GM12878 (cell line): ENCODE measurements around the gene OR14I1. TPM values are rescaled to one million over a fixed set of nuclear protein-coding genes. Genes with fewer than 3 reads are reported as not detected.

Experiments used
- ATAC-seq: fragments of 200-7000 bp; cut with Tn5 transposase; 3 replicates; pipeline ENCODE4 v1.9.1; 2020; ENCODE audit warnings: mild to moderate bottlenecking, moderate library complexity
- BruUV-seq: library from RNA; stranded (reverse); fragments of 400-500 nt; replicated peaks from 2 replicates; lab custom pipeline; 2021; lab: Mats Ljungman, UMichigan
- CTCF ChIA-PET: fragments of 300-600 bp; sonication (Branson Sonifier 250); formaldehyde crosslinking; extraction: SDS; loops from one replicate; lab custom pipeline; 2021; ENCODE audit warnings: inconsistent platforms; lab: Yijun Ruan, JAX
- POLR2A ChIA-PET: fragments of 350-600 bp; formaldehyde crosslinking; extraction: SDS; loops from one replicate; lab custom pipeline; 2021; ENCODE audit warnings: inconsistent platforms; lab: Charles Lee
- RAD21 ChIA-PET: fragments of 300-600 bp; sonication (Branson Sonifier 250); formaldehyde crosslinking; loops from one replicate; lab custom pipeline; 2023; ENCODE audit warnings: antibody characterized with exemption; ENCODE audit not compliant: unreplicated experiment; lab: Charles Lee
- SMC1A ChIA-PET: fragments of 300-600 bp; sonication (Branson Sonifier 250); formaldehyde crosslinking; loops from one replicate; lab custom pipeline; 2023; ENCODE audit not compliant: unreplicated experiment, uncharacterized antibody; lab: Charles Lee
- DNase-seq: peaks from one replicate; pipeline ENCODE4 v3.0.0-alpha.2; 2011; ENCODE audit warnings: low read depth, low spot score
- FAIRE-seq: peaks from 3 replicates; lab custom pipeline; 2011; peaks lifted over from hg19 to GRCh38; lab: Jason Lieb, UNC
- H2AFZ ChIP-seq: 2 replicates; pipeline ENCODE4 v1.6.0; 2011; ENCODE audit warnings: low read depth, low read length, control low read depth; ENCODE audit not compliant: control insufficient read depth
- H3K27ac ChIP-seq: 2 replicates; pipeline ENCODE4 v1.5.1; 2011; ENCODE audit warnings: control low read depth; ENCODE audit not compliant: control insufficient read depth, insufficient read depth
- H3K27me3 ChIP-seq, 2 experiments: replicated peaks in 1 of 2; 2 replicates each; pipeline versions ENCODE4 v1.6.0 to v1.6.1; 2011; ENCODE audit warnings: low read length in 1 of 2; ENCODE audit not compliant: control insufficient read depth in 2 of 2, insufficient read depth in 2 of 2
- H3K36me3 ChIP-seq, 2 experiments: 2 replicates each; pipeline ENCODE4 v1.5.1; 2011; ENCODE audit warnings: low read length in 1 of 2; ENCODE audit not compliant: control insufficient read depth in 2 of 2, insufficient read depth in 2 of 2
- H3K4me1 ChIP-seq: 2 replicates; pipeline ENCODE4 v1.6.1; 2011; ENCODE audit warnings: mild to moderate bottlenecking, low read length, moderate library complexity, mixed read lengths; ENCODE audit not compliant: control insufficient read depth, insufficient read depth
- H3K4me2 ChIP-seq: 2 replicates; pipeline ENCODE4 v1.6.0; 2011; ENCODE audit warnings: control low read depth; ENCODE audit not compliant: control insufficient read depth, insufficient read depth
- H3K4me3 ChIP-seq: fragments of 200-600 bp; sonication (generic); 2 replicates; pipeline ENCODE4 v1.5.1; 2016
- H3K79me2 ChIP-seq: 2 replicates; pipeline ENCODE4 v1.6.0; 2011; ENCODE audit warnings: low read length; ENCODE audit not compliant: control insufficient read depth, insufficient read depth
- H3K9ac ChIP-seq: 2 replicates; pipeline ENCODE4 v1.8.0; 2011; ENCODE audit warnings: low read length, control low read depth, mixed read lengths; ENCODE audit not compliant: control insufficient read depth, insufficient read depth
- H3K9me3 ChIP-seq: replicated peaks from 3 replicates; pipeline ENCODE4 v1.5.1; 2011; ENCODE audit warnings: mild to moderate bottlenecking, low read length; ENCODE audit not compliant: control insufficient read depth, insufficient read depth
- H4K20me1 ChIP-seq: 2 replicates; pipeline ENCODE4 v1.6.0; 2011; ENCODE audit not compliant: control insufficient read depth, insufficient read depth
- BHLHE40 ChIP-seq, 2 experiments: fragments of 450-650 bp in 1 of 2; IDR thresholded peaks; 2 replicates each; pipeline ENCODE4 v1.6.1; 2011 to 2017; ENCODE audit warnings: low read depth in 2 of 2, borderline replicate concordance in 1 of 2, improper control_type of control experiment in 1 of 2, low read length in 1 of 2, mild to moderate bottlenecking in 1 of 2
- CEBPB ChIP-seq, 2 experiments: fragments of 150-350 bp in 1 of 2; IDR thresholded peaks; 2 replicates each; pipeline ENCODE4 v1.6.1; 2012 to 2014; ENCODE audit warnings: low read depth in 2 of 2, low read length in 2 of 2, borderline replicate concordance in 1 of 2, inconsistent platforms in 1 of 2
- MYB ChIP-seq: fragments of 150-350 bp; IDR thresholded peaks from 2 replicates; pipeline ENCODE4 v1.6.1; 2014; ENCODE audit warnings: mild to moderate bottlenecking, low read depth, low read length, borderline replicate concordance
- PAX8 ChIP-seq: fragments of 450-650 bp; IDR thresholded peaks from 2 replicates; pipeline ENCODE4 v1.6.1; 2017; ENCODE audit warnings: mild to moderate bottlenecking, moderate library complexity
- POLR2AphosphoS5 ChIP-seq: IDR thresholded peaks from 2 replicates; pipeline ENCODE4 v1.6.1; 2011; ENCODE audit warnings: mild to moderate bottlenecking, low read length, inconsistent platforms
- POU2F2 ChIP-seq: IDR thresholded peaks from 3 replicates; pipeline ENCODE4 v1.6.1; 2011; ENCODE audit warnings: low read depth, mild to moderate bottlenecking, low read length, borderline replicate concordance
- SMARCA5 ChIP-seq: fragments of 450-650 bp; IDR thresholded peaks from 2 replicates; pipeline ENCODE4 v1.6.1; 2017; ENCODE audit warnings: mild to moderate bottlenecking
- YBX1 ChIP-seq: fragments of 450-650 bp; IDR thresholded peaks from 2 replicates; pipeline ENCODE4 v1.6.1; 2016; ENCODE audit warnings: antibody characterized with exemption
- WGBS: methylation state at CpG from one replicate; pipeline ENCODE4 v1.1.6; 2016; ENCODE audit warnings: low lambda C conversion rate; ENCODE audit not compliant: insufficient replicate concordance, insufficient coverage; ENCODE audit errors: missing lambda C conversion rate; 5-methylcytosine and 5-hydroxymethylcytosine counted together
- in situ Hi-C: fragments of 300-500 bp; cut with MboI; formaldehyde crosslinking; loops from 9 replicates; pipeline ENCODE4 v1.14.3; 2018; ENCODE audit warnings: mixed read lengths
- intact Hi-C: fragments of 100-400 bp; cut with micrococcal nuclease; formaldehyde crosslinking; loops from one replicate; pipeline ENCODE4 v1.14.2; 2022; ENCODE audit not compliant: unreplicated experiment
- polyA plus RNA-seq, 11 experiments: library from polyadenylated mRNA; depleted of rRNA in 4 of 11; unstranded in 6 of 11; stranded (reverse) in 5 of 11; fragments of >200 nt; fragmentation: Nextera tagmentation in 4 of 11; fragmentation: Illumina TruSeq in 1 of 11; extraction: Ambion mirVana in 4 of 11; extraction: Trizol in 1 of 11; gene quantifications; 1 replicate in 1 of 11; 2 replicates in 10 of 11; pipeline versions ENCODE4 v1.2.1 to v1.2.3, GENCODE V29; 2011 to 2016; ENCODE audit warnings: inconsistent platforms in 2 of 11, missing spikeins in 2 of 11, low read depth in 1 of 11
- total RNA-seq, 4 experiments: library from RNA; depleted of rRNA in 3 of 4; stranded (reverse); fragments of >200 nt in 3 of 4; fragmentation: Illumina TruSeq in 1 of 4; extraction: Trizol in 1 of 4; gene quantifications; 2 replicates each; pipeline versions ENCODE4 v1.2.1 to v1.2.3, GENCODE V29; 2013 to 2021
- TF ChIP-seq, protein P1 (sequence below): fragments of 450-650 bp; IDR thresholded peaks from 2 replicates; pipeline ENCODE4 v1.6.1; 2017; ENCODE audit warnings: mild to moderate bottlenecking, low read depth, inconsistent platforms; ENCODE audit not compliant: poor library complexity, severe bottlenecking
- TF ChIP-seq, protein P2 (sequence below): IDR thresholded peaks from 2 replicates; pipeline ENCODE4 v1.6.1; 2012; ENCODE audit warnings: low read depth, low read length, improper control_type of control experiment
- TF ChIP-seq, protein P3 (sequence below): fragments of 450-650 bp; IDR thresholded peaks from 2 replicates; pipeline ENCODE4 v1.6.1; 2018; ENCODE audit warnings: borderline replicate concordance, mild to moderate bottlenecking; ENCODE audit not compliant: partially characterized antibody

OR14I1 gene
- total and polyA plus RNA-seq, 10 of the 15 experiments (the other 5 are each of a cell fraction or from before 2014, with no cell fraction given) = 0.21 to 1.5 (median 0.79) TPM

DNA sequence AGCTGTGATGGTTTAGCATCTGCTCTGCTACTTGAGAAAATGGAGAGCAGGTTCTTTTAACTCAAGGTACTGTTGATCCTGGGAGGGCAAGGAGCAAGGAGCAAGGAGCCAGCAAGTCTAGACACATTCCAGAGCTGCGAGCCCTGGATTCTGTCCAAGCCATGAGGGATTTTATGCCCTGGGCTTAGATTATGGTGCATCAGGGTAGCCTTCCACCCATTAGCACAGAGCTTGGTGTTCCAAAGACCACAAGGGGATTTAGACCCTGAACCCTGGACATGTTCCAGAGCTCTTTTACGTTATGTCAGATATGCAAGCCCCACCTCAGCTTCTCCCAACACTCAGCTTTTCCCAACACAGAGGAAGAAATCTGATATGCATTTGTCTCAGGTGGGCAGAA lies 2.0 kb upstream of the OR14I1 start:
- RAD21 ChIA-PET = interaction anchor here (0.8 to 3.2 kb wide), 3 partner anchors 15 to 299 kb away, joined by 3 to 17 read pairs (median 3); no protein-coding TSS in a partner anchor
- CTCF ChIA-PET = interaction anchor here (3.6 kb wide), 1 partner anchor 101 kb away, joined by 50 read pairs; no protein-coding TSS in a partner anchor
- H3K79me2 ChIP-seq = no peaks in the 10 kb centered on the region
- H3K4me3 ChIP-seq = no peak overlapping the region
- H3K27me3 ChIP-seq = no peaks in the 10 kb centered on the region
- no peaks in the 10 kb centered on the region for H4K20me1 ChIP-seq
- H2AFZ ChIP-seq = no peak overlapping the region
- in situ Hi-C loops (no loop called here), intact Hi-C loops (no loop called here)
- WGBS = 40% methylated on average over 2 of the region's 2 CpGs
- no peaks in the 10 kb centered on the region for H3K36me3 ChIP-seq
- no peak overlapping the region for H3K9ac ChIP-seq
- DNase-seq (no peak), FAIRE-seq (no peak), ATAC-seq (no peak)
- no peaks in the 10 kb centered on the region for H3K9me3 ChIP-seq
- H3K4me1 ChIP-seq = no peaks in the 10 kb centered on the region
- H3K4me2 ChIP-seq = no peak overlapping the region
- TF ChIP-seq CEBPB (IDR thresholded peaks at IDR 0.05; ENCODE audit: borderline replicate concordance in 1 of 2, low read depth in 2 of 2, low read length in 2 of 2) (no peak), MYB (no peak), YBX1 (no peak), PAX8 (no peak), POU2F2 (no peak), POLR2AphosphoS5 (no peak), BHLHE40 (IDR thresholded peaks at IDR 0.05; ENCODE audit: borderline replicate concordance in 1 of 2, low read depth in 2 of 2, low read length in 1 of 2) (no peak), SMARCA5 (no peak)
- TF ChIP-seq, protein P1, sequence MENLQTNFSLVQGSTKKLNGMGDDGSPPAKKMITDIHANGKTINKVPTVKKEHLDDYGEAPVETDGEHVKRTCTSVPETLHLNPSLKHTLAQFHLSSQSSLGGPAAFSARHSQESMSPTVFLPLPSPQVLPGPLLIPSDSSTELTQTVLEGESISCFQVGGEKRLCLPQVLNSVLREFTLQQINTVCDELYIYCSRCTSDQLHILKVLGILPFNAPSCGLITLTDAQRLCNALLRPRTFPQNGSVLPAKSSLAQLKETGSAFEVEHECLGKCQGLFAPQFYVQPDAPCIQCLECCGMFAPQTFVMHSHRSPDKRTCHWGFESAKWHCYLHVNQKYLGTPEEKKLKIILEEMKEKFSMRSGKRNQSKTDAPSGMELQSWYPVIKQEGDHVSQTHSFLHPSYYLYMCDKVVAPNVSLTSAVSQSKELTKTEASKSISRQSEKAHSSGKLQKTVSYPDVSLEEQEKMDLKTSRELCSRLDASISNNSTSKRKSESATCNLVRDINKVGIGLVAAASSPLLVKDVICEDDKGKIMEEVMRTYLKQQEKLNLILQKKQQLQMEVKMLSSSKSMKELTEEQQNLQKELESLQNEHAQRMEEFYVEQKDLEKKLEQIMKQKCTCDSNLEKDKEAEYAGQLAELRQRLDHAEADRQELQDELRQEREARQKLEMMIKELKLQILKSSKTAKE = no peak
- TF ChIP-seq, protein P2, sequence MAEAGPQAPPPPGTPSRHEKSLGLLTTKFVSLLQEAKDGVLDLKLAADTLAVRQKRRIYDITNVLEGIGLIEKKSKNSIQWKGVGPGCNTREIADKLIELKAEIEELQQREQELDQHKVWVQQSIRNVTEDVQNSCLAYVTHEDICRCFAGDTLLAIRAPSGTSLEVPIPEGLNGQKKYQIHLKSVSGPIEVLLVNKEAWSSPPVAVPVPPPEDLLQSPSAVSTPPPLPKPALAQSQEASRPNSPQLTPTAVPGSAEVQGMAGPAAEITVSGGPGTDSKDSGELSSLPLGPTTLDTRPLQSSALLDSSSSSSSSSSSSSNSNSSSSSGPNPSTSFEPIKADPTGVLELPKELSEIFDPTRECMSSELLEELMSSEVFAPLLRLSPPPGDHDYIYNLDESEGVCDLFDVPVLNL = no peak
- TF ChIP-seq, protein P3, sequence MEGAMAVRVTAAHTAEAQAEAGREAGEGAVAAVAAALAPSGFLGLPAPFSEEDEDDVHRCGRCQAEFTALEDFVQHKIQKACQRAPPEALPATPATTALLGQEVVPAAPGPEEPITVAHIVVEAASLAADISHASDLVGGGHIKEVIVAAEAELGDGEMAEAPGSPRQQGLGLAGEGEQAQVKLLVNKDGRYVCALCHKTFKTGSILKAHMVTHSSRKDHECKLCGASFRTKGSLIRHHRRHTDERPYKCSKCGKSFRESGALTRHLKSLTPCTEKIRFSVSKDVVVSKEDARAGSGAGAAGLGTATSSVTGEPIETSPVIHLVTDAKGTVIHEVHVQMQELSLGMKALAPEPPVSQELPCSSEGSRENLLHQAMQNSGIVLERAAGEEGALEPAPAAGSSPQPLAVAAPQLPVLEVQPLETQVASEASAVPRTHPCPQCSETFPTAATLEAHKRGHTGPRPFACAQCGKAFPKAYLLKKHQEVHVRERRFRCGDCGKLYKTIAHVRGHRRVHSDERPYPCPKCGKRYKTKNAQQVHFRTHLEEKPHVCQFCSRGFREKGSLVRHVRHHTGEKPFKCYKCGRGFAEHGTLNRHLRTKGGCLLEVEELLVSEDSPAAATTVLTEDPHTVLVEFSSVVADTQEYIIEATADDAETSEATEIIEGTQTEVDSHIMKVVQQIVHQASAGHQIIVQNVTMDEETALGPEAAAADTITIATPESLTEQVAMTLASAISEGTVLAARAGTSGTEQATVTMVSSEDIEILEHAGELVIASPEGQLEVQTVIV = no peak
- TF ChIP-seq, all 136 proteins: peak for 0
- no TSS peak for BruUV-seq
- ChIA-PET SMC1A (interaction anchor here (1.2 to 4.6 kb wide), 5 partner anchors 9 to 461 kb away, joined by 3 to 61 read pairs (median 5); no protein-coding TSS in a partner anchor), POLR2A (no interaction called here)
- H3K27ac ChIP-seq = no peak overlapping the region
